ENCODE results near the gene PCDHA1. TPM values are rescaled to one million over a fixed set of nuclear protein-coding genes. Genes with fewer than 3 reads are reported as not detected.
"Not testable (repeated sequence)": the region's sequence is repeated elsewhere in the genome, so short reads cannot be mapped to it uniquely, and the experiment has no call there.

PCDHA1 gene
- total RNA-seq, 1 experiment from 2014 or later = 0.03 TPM

DNA sequence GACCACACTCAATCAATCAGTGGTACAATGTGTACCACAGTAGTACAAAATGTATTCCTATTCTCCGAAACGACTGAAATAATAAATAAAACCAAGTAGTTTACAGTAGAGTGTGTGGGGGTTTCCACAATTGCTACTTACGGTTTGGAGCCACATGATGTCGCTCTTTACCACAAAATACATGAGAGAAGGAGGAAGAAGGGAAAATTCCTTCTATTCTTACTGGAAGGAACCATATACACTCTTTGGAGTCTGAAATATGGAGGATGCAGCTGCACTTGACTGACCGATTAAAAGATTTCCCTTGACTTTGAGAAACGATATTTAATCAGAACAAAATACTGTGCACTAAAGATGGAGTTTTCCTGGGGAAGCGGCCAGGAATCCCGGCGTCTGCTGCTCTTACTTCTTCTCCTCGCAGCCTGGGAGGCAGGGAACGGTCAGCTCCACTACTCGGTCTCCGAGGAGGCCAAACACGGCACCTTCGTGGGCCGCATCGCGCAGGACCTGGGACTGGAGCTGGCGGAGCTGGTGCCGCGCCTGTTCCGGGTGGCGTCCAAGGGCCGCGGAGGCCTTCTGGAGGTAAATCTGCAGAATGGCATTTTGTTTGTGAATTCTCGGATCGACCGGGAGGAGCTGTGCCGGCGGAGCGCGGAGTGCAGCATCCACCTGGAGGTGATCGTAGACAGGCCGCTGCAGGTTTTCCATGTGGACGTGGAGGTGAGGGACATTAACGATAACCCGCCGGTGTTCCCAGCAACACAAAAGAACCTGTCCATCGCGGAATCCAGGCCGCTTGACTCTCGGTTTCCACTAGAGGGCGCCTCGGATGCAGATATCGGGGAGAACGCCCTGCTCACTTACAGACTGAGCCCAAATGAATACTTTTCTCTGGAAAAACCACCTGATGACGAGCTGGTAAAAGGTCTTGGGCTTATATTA lies 21.2 kb downstream of the PCDHA1 start, which contains the start of gene PCDHA4:
Gene PCDHA4, plus strand, starts transcription at position 235 of the 942 bp plus-strand sequence.
- peak; percentile 63 for DNase-seq (ENCODE audit: low spot score)
- in situ Hi-C loops (cut with HindIII; ENCODE audit: low sequenced_read_pairs) = no loop called here

DNA sequence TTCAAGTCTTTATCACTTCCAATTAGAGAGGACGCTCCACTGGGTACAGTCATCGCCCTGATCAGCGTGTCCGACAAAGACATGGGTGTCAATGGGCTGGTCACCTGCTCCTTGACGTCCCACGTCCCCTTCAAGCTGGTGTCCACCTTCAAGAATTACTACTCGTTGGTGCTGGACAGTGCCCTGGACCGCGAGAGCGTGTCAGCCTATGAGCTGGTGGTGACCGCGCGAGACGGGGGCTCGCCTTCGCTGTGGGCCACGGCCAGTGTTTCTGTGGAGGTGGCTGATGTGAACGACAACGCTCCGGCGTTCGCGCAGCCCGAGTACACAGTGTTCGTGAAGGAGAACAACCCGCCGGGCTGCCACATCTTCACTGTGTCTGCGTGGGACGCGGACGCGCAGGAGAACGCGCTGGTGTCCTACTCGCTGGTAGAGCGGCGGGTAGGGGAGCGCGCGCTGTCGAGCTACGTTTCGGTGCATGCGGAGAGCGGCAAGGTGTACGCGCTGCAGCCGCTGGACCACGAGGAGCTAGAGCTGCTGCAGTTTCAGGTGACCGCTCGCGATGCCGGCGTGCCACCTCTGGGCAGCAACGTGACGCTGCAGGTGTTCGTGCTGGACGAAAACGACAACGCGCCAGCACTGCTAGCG lies 22.4 kb downstream of the PCDHA1 start:
- in situ Hi-C loops (cut with HindIII; ENCODE audit: low sequenced_read_pairs) = not testable (repeated sequence)

DNA sequence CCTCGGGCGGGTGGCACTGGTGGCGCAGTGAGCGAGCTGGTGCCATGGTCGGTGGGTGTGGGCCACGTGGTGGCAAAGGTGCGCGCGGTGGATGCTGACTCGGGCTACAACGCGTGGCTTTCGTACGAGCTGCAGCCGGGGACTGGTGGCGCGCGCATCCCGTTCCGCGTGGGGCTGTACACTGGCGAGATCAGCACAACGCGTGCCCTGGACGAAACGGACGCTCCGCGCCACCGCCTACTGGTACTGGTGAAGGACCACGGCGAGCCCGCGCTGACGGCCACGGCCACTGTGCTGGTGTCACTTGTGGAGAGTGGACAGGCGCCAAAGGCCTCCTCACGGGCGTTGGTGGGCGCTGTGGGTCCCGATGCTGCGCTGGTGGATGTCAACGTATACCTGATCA lies 22.9 kb downstream of the PCDHA1 start:
- no peak for DNase-seq (ENCODE audit: low spot score)
- in situ Hi-C loops (cut with HindIII; ENCODE audit: low sequenced_read_pairs) = no loop called here

More for the DNA sequence above, 22.4 kb downstream of the PCDHA1 start:
- DNase-seq (ENCODE audit: low spot score) = not testable (repeated sequence)

DNA sequence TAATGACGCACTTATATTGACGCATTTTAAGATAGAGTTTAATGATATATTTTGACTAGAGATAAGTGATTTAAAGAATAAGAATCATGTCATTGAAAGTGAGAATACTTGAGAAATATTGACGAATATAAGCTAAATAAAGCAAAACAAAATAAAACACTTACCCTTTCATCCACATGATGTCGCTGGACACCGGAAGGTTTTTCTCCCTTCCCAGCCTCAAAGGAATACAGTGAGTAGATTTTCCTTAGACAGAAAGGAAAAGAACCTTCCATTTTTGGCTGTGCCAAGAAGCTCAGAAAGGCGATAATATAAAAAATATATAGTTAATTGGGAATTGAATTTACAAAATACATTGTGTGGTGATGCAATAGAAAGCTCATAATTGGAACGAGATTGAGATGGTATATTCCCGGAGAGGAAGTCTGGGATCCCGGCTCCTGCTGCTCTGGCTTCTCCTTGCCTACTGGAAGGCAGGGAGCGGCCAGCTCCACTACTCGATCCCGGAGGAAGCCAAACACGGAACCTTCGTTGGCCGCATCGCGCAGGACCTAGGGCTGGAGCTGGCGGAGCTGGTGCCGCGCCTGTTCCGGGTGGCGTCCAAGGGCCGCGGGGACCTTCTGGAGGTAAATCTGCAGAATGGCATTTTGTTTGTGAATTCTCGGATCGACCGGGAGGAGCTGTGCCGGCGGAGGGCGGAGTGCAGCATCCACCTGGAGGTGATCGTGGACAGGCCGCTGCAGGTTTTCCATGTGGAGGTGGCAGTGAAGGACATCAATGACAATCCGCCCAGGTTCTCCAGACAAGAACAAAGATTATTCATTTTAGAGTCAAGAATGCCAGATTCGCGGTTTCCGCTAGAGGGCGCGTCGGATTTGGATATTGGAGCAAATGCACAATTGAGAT lies 35.7 kb downstream of the PCDHA1 start, which contains the start of gene PCDHA5:
Gene PCDHA5, plus strand, starts transcription at position 239 of the 906 bp plus-strand sequence.
- in situ Hi-C loops (cut with HindIII; ENCODE audit: low sequenced_read_pairs) = no loop called here

DNA sequence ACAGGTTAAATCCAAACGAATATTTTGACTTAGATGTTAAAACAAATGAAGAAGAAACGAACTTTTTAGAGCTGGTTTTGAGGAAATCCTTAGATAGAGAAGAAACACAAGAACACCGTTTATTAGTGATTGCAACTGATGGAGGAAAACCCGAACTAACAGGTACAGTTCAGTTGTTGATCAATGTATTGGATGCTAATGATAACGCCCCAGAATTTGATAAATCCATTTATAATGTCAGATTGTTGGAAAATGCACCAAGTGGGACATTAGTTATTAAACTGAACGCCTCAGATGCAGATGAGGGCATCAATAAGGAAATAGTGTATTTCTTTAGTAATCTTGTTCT lies 36.3 kb downstream of the PCDHA1 start:
- in situ Hi-C loops (cut with HindIII; ENCODE audit: low sequenced_read_pairs) = no loop called here
- DNase-seq (ENCODE audit: low spot score) = no peak

More for the DNA sequence above, 35.7 kb downstream of the PCDHA1 start, which contains the start of gene PCDHA5:
- peak; percentile 57 for DNase-seq (ENCODE audit: low spot score)

DNA sequence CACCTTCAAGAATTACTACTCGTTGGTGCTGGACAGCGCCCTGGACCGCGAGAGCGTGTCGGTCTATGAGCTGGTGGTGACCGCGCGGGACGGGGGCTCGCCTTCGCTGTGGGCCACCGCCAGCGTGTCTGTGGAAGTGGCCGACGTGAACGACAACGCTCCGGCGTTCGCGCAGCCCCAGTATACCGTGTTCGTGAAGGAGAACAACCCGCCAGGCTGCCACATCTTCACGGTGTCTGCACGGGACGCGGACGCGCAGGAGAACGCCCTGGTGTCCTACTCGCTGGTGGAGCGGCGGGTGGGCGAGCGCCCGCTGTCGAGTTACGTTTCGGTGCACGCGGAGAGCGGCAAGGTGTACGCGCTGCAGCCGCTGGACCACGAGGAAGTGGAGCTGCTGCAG lies 37.0 kb downstream of the PCDHA1 start:
- DNase-seq (ENCODE audit: low spot score); in situ Hi-C loops (cut with HindIII; ENCODE audit: low sequenced_read_pairs): not testable (repeated sequence)

DNA sequence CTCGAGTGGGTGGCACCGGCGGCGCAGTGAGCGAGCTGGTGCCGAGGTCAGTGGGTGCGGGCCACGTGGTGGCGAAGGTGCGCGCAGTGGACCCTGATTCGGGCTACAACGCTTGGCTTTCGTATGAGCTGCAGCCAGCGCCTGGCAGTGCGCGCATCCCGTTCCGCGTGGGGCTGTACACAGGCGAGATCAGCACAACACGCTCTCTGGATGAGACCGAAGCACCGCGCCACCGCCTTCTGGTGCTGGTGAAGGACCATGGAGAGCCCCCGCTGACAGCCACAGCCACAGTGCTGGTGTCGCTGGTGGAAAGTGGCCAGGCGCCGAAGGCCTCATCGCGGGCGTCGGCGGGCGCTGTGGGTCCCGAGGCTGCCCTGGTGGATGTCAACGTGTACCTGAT lies 37.5 kb downstream of the PCDHA1 start:
- in situ Hi-C loops (cut with HindIII; ENCODE audit: low sequenced_read_pairs) = no loop called here
- DNase-seq (ENCODE audit: low spot score) = no peak

DNA sequence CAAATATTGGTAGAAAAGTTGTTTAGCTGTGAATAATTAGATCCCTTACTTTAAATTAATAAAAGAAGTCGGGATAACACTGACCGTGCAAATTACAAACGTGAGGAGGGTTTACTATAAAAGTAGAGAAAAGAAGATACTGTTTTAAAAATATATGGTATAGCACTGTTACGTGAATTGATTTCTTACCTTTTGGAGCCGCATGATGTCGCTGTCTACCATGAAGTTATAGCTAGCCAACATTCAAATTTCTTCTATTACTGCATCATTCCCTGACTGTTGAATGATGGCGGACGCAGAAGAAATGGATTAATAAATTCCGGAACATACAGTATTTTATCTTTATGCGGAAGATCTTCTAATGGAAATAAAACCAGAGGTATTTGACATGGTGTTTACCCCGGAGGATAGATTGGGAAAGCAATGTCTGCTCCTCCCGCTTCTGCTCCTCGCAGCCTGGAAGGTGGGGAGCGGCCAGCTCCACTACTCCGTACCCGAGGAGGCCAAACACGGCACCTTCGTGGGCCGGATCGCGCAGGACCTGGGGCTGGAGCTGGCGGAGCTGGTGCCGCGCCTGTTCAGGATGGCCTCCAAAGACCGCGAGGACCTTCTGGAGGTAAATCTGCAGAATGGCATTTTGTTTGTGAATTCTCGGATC lies 41.9 kb downstream of the PCDHA1 start, which contains the start of gene PCDHA6:
Gene PCDHA6, plus strand, starts transcription at position 257 of the 658 bp plus-strand sequence. Its CDS starts 132 bp downstream, at position 389.
- in situ Hi-C loops (cut with HindIII; ENCODE audit: low sequenced_read_pairs) = no loop called here
- DNase-seq (ENCODE audit: low spot score) = peak; percentile 27

DNA sequence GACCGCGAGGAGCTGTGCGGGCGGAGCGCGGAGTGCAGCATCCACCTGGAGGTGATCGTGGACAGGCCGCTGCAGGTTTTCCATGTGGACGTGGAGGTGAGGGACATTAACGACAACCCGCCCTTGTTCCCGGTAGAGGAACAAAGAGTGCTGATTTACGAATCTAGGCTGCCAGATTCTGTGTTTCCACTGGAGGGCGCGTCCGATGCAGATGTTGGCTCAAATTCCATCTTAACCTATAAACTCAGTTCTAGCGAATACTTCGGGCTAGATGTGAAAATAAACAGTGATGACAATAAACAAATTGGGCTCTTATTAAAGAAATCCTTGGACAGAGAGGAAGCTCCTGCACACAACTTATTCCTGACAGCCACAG lies 42.4 kb downstream of the PCDHA1 start:
- in situ Hi-C loops (cut with HindIII; ENCODE audit: low sequenced_read_pairs) = no loop called here
- DNase-seq (ENCODE audit: low spot score) = peak; percentile 11

DNA sequence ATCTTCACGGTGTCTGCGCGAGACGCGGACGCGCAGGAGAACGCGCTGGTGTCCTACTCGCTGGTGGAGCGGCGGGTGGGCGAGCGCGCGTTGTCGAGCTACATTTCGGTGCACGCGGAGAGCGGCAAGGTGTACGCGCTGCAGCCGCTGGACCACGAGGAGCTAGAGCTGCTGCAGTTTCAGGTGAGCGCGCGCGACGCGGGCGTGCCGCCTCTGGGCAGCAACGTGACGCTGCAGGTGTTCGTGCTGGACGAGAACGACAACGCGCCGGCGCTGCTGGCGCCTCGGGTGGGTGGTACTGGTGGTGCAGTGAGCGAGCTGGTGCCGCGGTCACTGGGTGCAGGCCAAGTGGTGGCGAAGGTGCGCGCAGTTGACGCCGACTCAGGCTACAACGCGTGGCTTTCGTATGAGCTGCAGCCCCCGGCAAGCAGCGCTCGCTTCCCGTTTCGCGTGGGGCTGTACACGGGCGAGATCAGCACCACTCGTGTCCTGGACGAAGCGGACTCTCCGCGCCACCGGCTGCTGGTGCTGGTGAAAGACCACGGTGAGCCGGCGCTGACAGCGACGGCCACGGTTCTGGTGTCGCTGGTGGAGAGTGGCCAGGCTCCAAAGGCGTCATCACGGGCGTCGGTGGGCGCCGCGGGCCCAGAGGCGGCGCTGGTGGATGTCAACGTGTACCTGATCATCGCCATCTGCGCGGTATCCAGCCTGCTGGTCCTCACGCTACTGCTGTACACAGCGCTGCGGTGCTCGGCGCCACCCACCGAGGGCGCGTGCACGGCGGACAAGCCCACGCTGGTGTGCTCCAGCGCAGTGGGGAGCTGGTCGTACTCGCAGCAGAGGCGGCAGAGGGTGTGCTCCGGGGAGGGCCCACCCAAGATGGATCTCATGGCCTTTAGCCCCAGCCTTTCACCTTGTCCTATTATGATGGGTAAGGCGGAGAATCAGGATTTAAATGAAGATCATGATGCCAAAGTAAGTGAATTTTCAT lies 43.9 kb downstream of the PCDHA1 start:
- DNase-seq (ENCODE audit: low spot score); in situ Hi-C loops (cut with HindIII; ENCODE audit: low sequenced_read_pairs): not testable (repeated sequence)

DNA sequence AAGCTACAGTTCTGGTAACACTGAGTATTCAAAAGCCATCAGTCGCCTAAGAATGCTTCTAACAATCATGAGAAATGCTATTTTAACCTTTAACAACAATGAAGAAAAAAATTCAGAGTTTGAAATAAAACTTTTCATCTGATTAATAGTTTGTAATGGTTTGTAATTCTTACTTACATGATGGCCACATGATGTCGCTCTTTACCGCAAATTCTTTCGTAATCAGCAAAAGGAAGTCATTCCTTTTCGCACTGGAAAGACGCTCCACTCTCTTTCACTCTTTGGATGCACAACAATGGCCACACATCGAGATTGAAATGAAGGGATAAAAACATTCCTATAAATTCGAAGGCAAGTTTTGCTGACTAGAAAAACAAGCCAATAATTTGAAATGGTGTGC lies 48.1 kb downstream of the PCDHA1 start, which contains the start of gene PCDHA7:
Gene PCDHA7, plus strand, starts transcription at position 277 of the 400 bp plus-strand sequence. Its CDS starts 115 bp downstream, at position 392.
- DNase-seq (ENCODE audit: low spot score) = peak; percentile 51
- in situ Hi-C loops (cut with HindIII; ENCODE audit: low sequenced_read_pairs) = no loop called here

DNA sequence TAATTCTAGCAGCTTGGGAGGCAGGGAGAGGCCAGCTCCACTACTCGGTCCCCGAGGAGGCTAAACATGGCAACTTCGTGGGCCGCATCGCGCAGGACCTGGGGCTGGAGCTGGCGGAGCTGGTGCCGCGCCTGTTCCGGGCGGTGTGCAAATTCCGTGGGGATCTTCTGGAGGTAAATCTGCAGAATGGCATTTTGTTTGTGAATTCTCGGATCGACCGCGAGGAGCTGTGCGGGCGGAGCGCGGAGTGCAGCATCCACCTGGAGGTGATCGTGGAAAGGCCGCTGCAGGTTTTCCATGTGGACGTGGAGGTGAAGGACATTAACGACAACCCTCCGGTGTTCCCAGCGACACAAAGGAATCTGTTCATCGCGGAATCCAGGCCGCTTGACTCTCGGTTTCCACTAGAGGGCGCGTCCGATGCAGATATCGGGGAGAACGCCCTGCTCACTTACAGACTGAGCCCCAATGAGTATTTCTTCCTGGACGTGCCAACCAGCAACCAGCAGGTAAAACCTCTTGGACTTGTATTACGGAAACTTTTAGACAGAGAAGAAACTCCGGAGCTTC lies 48.6 kb downstream of the PCDHA1 start:
- in situ Hi-C loops (cut with HindIII; ENCODE audit: low sequenced_read_pairs); DNase-seq (ENCODE audit: low spot score): not testable (repeated sequence)

DNA sequence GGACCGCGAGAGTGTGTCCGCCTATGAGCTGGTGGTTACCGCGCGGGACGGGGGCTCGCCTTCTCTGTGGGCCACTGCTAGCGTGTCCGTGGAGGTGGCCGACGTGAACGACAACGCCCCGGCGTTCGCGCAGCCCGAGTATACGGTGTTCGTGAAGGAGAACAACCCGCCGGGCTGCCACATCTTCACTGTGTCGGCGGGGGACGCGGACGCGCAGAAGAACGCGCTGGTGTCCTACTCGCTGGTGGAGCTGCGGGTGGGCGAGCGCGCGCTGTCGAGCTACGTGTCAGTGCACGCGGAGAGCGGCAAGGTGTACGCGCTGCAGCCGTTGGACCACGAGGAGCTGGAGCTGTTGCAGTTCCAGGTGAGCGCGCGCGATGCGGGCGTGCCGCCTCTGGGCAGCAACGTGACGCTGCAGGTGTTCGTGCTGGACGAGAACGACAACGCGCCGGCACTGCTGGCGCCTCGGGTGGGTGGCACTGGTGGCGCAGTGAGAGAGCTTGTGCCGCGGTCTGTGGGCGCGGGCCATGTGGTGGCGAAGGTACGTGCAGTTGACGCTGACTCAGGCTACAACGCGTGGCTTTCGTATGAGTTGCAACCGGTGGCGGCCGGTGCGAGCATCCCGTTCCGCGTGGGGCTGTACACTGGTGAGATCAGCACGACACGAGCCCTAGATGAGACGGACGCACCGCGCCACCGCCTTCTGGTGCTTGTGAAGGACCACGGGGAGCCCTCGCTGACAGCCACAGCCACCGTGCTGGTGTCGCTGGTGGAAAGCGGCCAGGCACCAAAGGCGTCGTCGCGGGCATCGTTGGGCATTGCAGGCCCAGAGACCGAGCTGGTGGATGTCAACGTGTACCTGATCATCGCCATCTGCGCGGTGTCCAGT lies 49.9 kb downstream of the PCDHA1 start:
- in situ Hi-C loops (cut with HindIII; ENCODE audit: low sequenced_read_pairs) = no loop called here
- no peak for DNase-seq (ENCODE audit: low spot score)

DNA sequence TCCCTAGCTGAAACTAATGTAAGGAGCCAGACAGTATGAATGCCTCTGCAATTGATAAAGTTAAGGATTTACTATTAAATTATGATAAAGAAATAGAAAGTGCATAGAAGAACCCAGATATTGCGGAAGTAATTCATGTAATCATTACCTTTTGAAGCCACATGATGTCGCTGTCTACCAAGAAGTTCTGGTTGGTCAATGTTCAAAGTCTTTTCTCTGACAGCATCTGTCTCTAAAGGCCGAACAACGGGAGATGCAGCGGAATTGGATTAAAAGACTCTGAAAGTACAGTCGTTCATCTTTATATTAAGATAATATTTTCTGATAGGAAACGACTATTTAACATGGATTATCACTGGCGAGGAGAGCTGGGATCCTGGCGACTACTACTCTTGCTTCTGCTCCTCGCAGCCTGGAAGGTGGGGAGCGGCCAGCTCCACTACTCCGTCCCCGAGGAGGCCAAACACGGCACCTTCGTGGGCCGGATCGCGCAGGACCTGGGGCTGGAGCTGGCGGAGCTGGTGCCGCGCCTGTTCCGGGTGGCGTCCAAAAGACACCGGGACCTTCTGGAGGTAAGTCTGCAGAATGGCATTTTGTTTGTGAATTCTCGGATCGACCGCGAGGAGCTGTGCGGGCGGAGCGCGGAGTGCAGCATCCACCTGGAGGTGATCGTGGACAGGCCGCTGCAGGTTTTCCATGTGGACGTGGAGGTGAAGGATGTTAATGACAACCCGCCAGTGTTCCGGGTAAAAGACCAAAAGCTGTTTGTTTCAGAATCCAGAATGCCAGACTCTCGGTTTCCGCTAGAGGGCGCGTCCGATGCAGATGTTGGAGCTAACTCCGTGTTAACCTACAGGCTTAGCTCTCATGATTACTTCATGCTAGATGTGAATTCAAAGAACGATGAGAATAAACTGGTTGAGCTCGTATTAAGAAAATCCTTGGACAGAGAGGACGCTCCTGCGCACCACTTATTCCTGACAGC lies 55.3 kb downstream of the PCDHA1 start, which contains the start of gene PCDHA8:
Gene PCDHA8, plus strand, starts transcription at position 210 of the 985 bp plus-strand sequence. Its CDS starts 135 bp downstream, at position 345.
- in situ Hi-C loops (cut with HindIII; ENCODE audit: low sequenced_read_pairs) = no loop called here
- DNase-seq (ENCODE audit: low spot score) = peak; percentile 64
